Activated CD8-positive, alpha-beta T cell treated with anti-CD3 and anti-CD28 coated beads, Interleukin-2, amount 10 ng/mL, durations not matched to agents 7 days and 5 days (primary cell): ENCODE results near the gene CHST11. TPM values are rescaled to one million over a fixed set of nuclear protein-coding genes. Genes with fewer than 3 reads are reported as not detected.

Source experiments
- ATAC-seq: fragments of 150-1000 bp; cut with Tn5 transposase; one replicate; pipeline ENCODE4 v1.10.0; 2021; ENCODE audit warnings: moderate library complexity
- CTCF ChIA-PET: fragments of 350-600 bp; sonication (Branson Sonifier 250); formaldehyde crosslinking; loops from one replicate; lab custom pipeline; 2021; ENCODE audit warnings: antibody characterized with exemption; lab: Charles Lee
- POLR2A ChIA-PET: fragments of 350-600 bp; sonication (Branson Sonifier 250); formaldehyde crosslinking; loops from one replicate; lab custom pipeline; 2021; ENCODE audit warnings: antibody characterized with exemption; lab: Charles Lee
- DNase-seq: peaks from one replicate; pipeline ENCODE4 v3.0.0-alpha.2; 2020
- H3K27ac Mint-ChIP-seq: one replicate; pipeline ENCODE4 v1.8.0; 2021; ENCODE audit warnings: mild to moderate bottlenecking, mixed read lengths
- H3K27me3 Mint-ChIP-seq: one replicate; pipeline ENCODE4 v1.8.0; 2021; ENCODE audit warnings: low read depth, mixed read lengths
- H3K36me3 Mint-ChIP-seq: one replicate; pipeline ENCODE4 v1.8.0; 2021; ENCODE audit warnings: low read depth, mixed read lengths
- H3K4me1 Mint-ChIP-seq: one replicate; pipeline ENCODE4 v1.8.0; 2021; ENCODE audit warnings: low read depth, mixed read lengths
- H3K4me3 Mint-ChIP-seq: one replicate; pipeline ENCODE4 v1.8.0; 2021; ENCODE audit warnings: mild to moderate bottlenecking, mixed read lengths
- H3K9me3 Mint-ChIP-seq: one replicate; pipeline ENCODE4 v1.8.0; 2022; ENCODE audit warnings: mixed read lengths; ENCODE audit not compliant: insufficient read depth
- total RNA-seq, 2 experiments: library from RNA; stranded (reverse); gene quantifications; one replicate each; pipeline ENCODE4 v1.2.3, GENCODE V29; 2021

Gene CHST11
- total RNA-seq, 2 experiments from 2014 or later: 82.1 to 85.2 TPM

GRCh38 chr12:104453133-104453532 is 3.6 kb upstream of the CHST11 start:
- H3K4me3 Mint-ChIP-seq: no peak overlapping the region

GRCh38 chr12:104454997-104455396 is 1.8 kb upstream of the CHST11 start:
- Mint-ChIP-seq H3K36me3 (peaks cover 24% of the 10 kb centered on the region), H3K4me3 (peak overlapping the region; percentile 99), H3K27ac (no peak overlapping the region), H3K4me1 (peaks cover 26% of the 10 kb centered on the region), H3K27me3 (peaks cover 2% of the 10 kb centered on the region), H3K9me3 (no peaks in the 10 kb centered on the region)
- DNase-seq: no peak
- CTCF ChIA-PET: no interaction called here
- no peak for ATAC-seq
- POLR2A ChIA-PET: no interaction called here

More at GRCh38 chr12:104453133-104453532, 3.6 kb upstream of the CHST11 start:
- Mint-ChIP-seq H3K4me1 (peaks cover 19% of the 10 kb centered on the region), H3K36me3 (peaks cover 7% of the 10 kb centered on the region), H3K27ac (no peak overlapping the region), H3K27me3 (peaks cover 3% of the 10 kb centered on the region), H3K9me3 (no peaks in the 10 kb centered on the region)
- DNase-seq (no peak), ATAC-seq (no peak)
- POLR2A ChIA-PET: no interaction called here
- CTCF ChIA-PET: no interaction called here

DNA sequence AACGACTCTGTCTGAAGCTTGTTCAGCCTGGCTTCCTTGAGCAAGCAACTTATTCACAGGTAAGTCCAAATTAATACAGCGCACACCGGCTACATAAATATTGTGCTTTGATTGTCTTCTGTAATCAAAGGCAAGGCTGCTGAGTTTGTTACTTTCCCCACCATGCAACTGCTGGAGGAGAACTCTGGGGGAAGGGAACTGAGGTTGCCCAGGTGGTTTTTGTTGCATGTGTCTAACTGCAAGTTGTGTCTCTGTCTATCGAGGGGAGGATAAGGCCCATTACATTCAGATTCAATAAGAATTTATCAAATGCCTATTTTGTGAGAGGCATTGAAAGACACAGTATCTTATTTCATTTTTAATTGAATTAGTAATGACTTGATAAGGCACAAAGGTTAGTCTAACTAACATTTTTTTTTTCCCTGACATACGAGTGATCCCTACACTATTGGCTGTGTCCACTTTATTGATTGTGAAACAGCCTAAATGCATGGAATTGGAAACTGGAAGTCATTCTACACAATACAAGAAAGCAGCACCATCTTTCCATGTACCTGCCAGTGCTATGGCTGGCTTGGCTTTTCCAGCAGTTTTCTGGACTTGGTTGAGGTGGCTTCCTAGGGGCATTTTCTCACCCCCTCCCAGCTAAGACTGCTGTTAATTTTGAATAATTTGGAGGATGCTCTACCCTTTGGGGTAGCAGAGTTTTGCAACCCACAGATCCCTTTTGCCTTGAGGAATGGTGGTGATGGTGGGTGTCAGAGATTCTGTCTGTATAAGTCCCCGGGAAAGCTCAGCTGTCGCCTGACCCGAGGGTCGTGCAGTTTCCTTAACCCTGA is 951 bp upstream of the CHST11 start:
- ATAC-seq (no peak), DNase-seq (no peak)
- Mint-ChIP-seq H3K9me3 (no peaks in the 10 kb centered on the region), H3K27me3 (peaks cover 2% of the 10 kb centered on the region), H3K4me3 (peak overlapping the region; percentile 99), H3K36me3 (peaks cover 27% of the 10 kb centered on the region), H3K4me1 (peaks cover 34% of the 10 kb centered on the region), H3K27ac (peak overlapping the region; percentile 84)
- ChIA-PET CTCF (interaction anchor here (0.9 to 6.2 kb wide), 12 partner anchors 17 to 503 kb away, joined by 3 to 43 read pairs (median 8); partner anchors contain the start of gene SLC41A2), POLR2A (interaction anchor here (1.1 to 6.3 kb wide), 6 partner anchors 16 to 231 kb away, joined by 3 to 68 read pairs (median 21); no protein-coding TSS in a partner anchor)

GRCh38 chr12:104456950-104457745 is 400 bp downstream of the CHST11 start:
- CTCF ChIA-PET: interaction anchor here (0.9 to 6.2 kb wide), 22 partner anchors 10 to 502 kb away, joined by 3 to 43 read pairs (median 4); partner anchors contain the start of gene SLC41A2
- peak; percentile 71 for DNase-seq
- peaks cover 45% of the 10 kb centered on the region for H3K4me1 Mint-ChIP-seq

GRCh38 chr12:104457746-104458693 is 1.3 kb downstream of the CHST11 start:
- peak overlapping the region; percentile 99 for H3K4me3 Mint-ChIP-seq
- peak; percentile 64 for DNase-seq
- ATAC-seq: peak; percentile 40
- POLR2A ChIA-PET: interaction anchor here (0.7 to 6.3 kb wide), 16 partner anchors 10 to 530 kb away, joined by 3 to 68 read pairs (median 6); no protein-coding TSS in a partner anchor
- no peaks in the 10 kb centered on the region for H3K9me3 Mint-ChIP-seq
- CTCF ChIA-PET: interaction anchor here (0.9 to 6.2 kb wide), 17 partner anchors 9 to 214 kb away, joined by 3 to 43 read pairs (median 6); no protein-coding TSS in a partner anchor
- H3K27me3 Mint-ChIP-seq: peaks cover 2% of the 10 kb centered on the region
- H3K4me1 Mint-ChIP-seq: peaks cover 54% of the 10 kb centered on the region
- peaks cover 35% of the 10 kb centered on the region for H3K36me3 Mint-ChIP-seq
- peak overlapping the region; percentile 96 for H3K27ac Mint-ChIP-seq

More at GRCh38 chr12:104456950-104457745, 400 bp downstream of the CHST11 start:
- H3K36me3 Mint-ChIP-seq: peaks cover 30% of the 10 kb centered on the region
- no peaks in the 10 kb centered on the region for H3K9me3 Mint-ChIP-seq
- POLR2A ChIA-PET: interaction anchor here (0.7 to 6.3 kb wide), 14 partner anchors 11 to 263 kb away, joined by 3 to 68 read pairs (median 4); no protein-coding TSS in a partner anchor
- H3K27me3 Mint-ChIP-seq: peaks cover 2% of the 10 kb centered on the region
- ATAC-seq: peak; percentile 41
- H3K4me3 Mint-ChIP-seq: peak overlapping the region; percentile 99
- H3K27ac Mint-ChIP-seq: peak overlapping the region; percentile 96

- DNase-seq: peak; percentile 40
- peak overlapping the region; percentile 96 for H3K27ac Mint-ChIP-seq
- no peak for ATAC-seq
- peak overlapping the region; percentile 99 for H3K4me3 Mint-ChIP-seq
- H3K27me3 Mint-ChIP-seq: no peaks in the 10 kb centered on the region
- H3K9me3 Mint-ChIP-seq: no peaks in the 10 kb centered on the region
- CTCF ChIA-PET: interaction anchor here (0.8 to 6.2 kb wide), 20 partner anchors 8 to 349 kb away, joined by 3 to 43 read pairs (median 6); no protein-coding TSS in a partner anchor
- H3K36me3 Mint-ChIP-seq: peaks cover 41% of the 10 kb centered on the region
- POLR2A ChIA-PET: interaction anchor here (0.7 to 6.3 kb wide), 14 partner anchors 10 to 531 kb away, joined by 3 to 68 read pairs (median 6); no protein-coding TSS in a partner anchor
- H3K4me1 Mint-ChIP-seq: peaks cover 62% of the 10 kb centered on the region
These were observed 2.1 kb downstream of the CHST11 start for GRCh38 chr12:104458694-104459367.

- ATAC-seq (no peak), DNase-seq (no peak)
- H3K27ac Mint-ChIP-seq: peak overlapping the region; percentile 96
- H3K36me3 Mint-ChIP-seq: peaks cover 42% of the 10 kb centered on the region
- peaks cover 66% of the 10 kb centered on the region for H3K4me1 Mint-ChIP-seq
- POLR2A ChIA-PET: interaction anchor here (0.7 to 6.3 kb wide), 12 partner anchors 9 to 236 kb away, joined by 3 to 68 read pairs (median 6); no protein-coding TSS in a partner anchor
- CTCF ChIA-PET: interaction anchor here (0.8 to 6.2 kb wide), 19 partner anchors 8 to 350 kb away, joined by 3 to 43 read pairs (median 5); no protein-coding TSS in a partner anchor
- H3K4me3 Mint-ChIP-seq: peak overlapping the region; percentile 99
- H3K9me3 Mint-ChIP-seq: no peaks in the 10 kb centered on the region
- no peaks in the 10 kb centered on the region for H3K27me3 Mint-ChIP-seq
These were observed 2.7 kb downstream of the CHST11 start for GRCh38 chr12:104459368-104459909.

GRCh38 chr12:104460041-104460719 is 3.4 kb downstream of the CHST11 start:
- ChIA-PET POLR2A (interaction anchor here (0.9 to 6.3 kb wide), 10 partner anchors 8 to 235 kb away, joined by 3 to 68 read pairs (median 8); no protein-coding TSS in a partner anchor), CTCF (interaction anchor here (0.9 to 6.2 kb wide), 15 partner anchors 12 to 211 kb away, joined by 3 to 43 read pairs (median 5); no protein-coding TSS in a partner anchor)
- Mint-ChIP-seq H3K36me3 (peaks cover 50% of the 10 kb centered on the region), H3K4me3 (peak overlapping the region; percentile 99), H3K9me3 (no peaks in the 10 kb centered on the region), H3K27ac (peak overlapping the region; percentile 96), H3K4me1 (peaks cover 68% of the 10 kb centered on the region), H3K27me3 (no peaks in the 10 kb centered on the region)
- ATAC-seq: no peak
- DNase-seq: no peak

DNA sequence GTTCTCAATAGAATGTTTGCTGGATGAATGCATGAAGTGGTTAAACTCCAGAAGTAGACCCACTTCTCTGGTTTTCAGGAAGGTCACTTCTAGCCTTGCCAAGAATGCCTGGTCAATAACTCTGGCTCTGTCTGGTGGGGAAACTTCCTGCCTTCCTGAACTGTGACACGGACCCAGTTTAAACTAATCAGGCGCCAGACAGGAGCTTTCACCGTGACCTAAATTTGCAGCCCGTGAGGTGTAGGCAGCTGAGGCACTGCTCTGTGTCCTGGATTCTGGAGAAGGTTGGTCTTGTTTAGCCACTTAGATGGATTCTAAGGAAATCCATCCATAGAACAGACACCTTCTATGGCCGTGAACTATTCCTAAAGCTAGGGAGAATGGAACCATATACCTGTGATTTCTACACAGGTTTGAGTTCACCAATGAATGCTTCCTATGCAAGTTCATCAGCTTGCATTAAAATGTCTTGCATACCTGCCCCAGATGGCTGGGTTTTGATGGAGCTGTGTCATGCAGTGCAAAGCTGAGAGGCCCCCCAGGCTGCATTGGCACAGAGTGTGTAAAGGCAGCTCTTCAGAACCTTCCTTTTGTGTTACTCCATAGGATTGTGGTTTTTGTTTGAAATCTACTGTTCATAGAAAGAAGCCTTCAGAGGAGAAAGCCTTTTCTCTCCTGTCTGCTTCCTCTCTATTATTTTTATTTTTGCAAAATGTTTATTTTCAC is 4.4 kb downstream of the CHST11 start:
- POLR2A ChIA-PET: interaction anchor here (0.9 to 6.3 kb wide), 4 partner anchors 11 to 108 kb away, joined by 4 to 68 read pairs (median 26); no protein-coding TSS in a partner anchor
- H3K4me3 Mint-ChIP-seq: peak overlapping the region; percentile 99
- no peak for DNase-seq

More for the DNA sequence above, 4.4 kb downstream of the CHST11 start:
- peak overlapping the region; percentile 96 for H3K27ac Mint-ChIP-seq
- no peak for ATAC-seq
- no peaks in the 10 kb centered on the region for H3K27me3 Mint-ChIP-seq
- CTCF ChIA-PET: interaction anchor here (1.0 to 6.2 kb wide), 6 partner anchors 11 to 210 kb away, joined by 3 to 43 read pairs (median 17); no protein-coding TSS in a partner anchor
- H3K9me3 Mint-ChIP-seq: no peaks in the 10 kb centered on the region
- H3K4me1 Mint-ChIP-seq: peaks cover 66% of the 10 kb centered on the region
- H3K36me3 Mint-ChIP-seq: peaks cover 55% of the 10 kb centered on the region
